Activated T-cell treated with anti-CD3 and anti-CD28 coated beads, Interleukin-2, amount 50 U/mL, for 4 hours (primary cell): ENCODE measurements around the gene U2AF2. TPM values are rescaled to one million over a fixed set of nuclear protein-coding genes. Genes with fewer than 3 reads are reported as not detected.
A peak's percentile ranks its signal among the peaks of the same experiment; 100 is the strongest.

Source experiments
- ATAC-seq, 2 donors: fragments of 200-7000 bp; cut with Tn5 transposase; one replicate each; pipeline ENCODE4 v1.10.0; 2021
- DNase-seq: peaks from one replicate; pipeline ENCODE4 v3.0.0-alpha.2; 2020
- H3K27me3 Mint-ChIP-seq: one replicate; pipeline ENCODE4 v1.8.0; 2021; ENCODE audit warnings: low read depth, mixed read lengths
- H3K36me3 Mint-ChIP-seq: one replicate; pipeline ENCODE4 v1.8.0; 2022; ENCODE audit warnings: mixed read lengths; ENCODE audit not compliant: insufficient read depth
- H3K4me1 Mint-ChIP-seq: one replicate; pipeline ENCODE4 v1.8.0; 2021; ENCODE audit warnings: low read depth, mixed read lengths
- H3K4me3 Mint-ChIP-seq: one replicate; pipeline ENCODE4 v1.8.0; 2021; ENCODE audit warnings: mild to moderate bottlenecking, moderate library complexity, mixed read lengths
- H3K9me3 Mint-ChIP-seq: one replicate; pipeline ENCODE4 v1.8.0; 2021; ENCODE audit warnings: mixed read lengths
- total RNA-seq, 3 donors: library from RNA; stranded (reverse); gene quantifications; one replicate each; pipeline ENCODE4 v1.2.1, GENCODE V29; 2021

Gene U2AF2
- total RNA-seq, 3 donors from 2014 or later = 467 to 532 (median 476) TPM

- H3K27me3 Mint-ChIP-seq = no peaks in the 10 kb centered on the region
- ATAC-seq (no peak), DNase-seq (no peak)
- peaks cover 12% of the 10 kb centered on the region for H3K36me3 Mint-ChIP-seq
- no peak overlapping the region for H3K4me3 Mint-ChIP-seq
- peaks cover 26% of the 10 kb centered on the region for H3K4me1 Mint-ChIP-seq
- H3K9me3 Mint-ChIP-seq = no peaks in the 10 kb centered on the region
Measured at GRCh38 chr19:55616395-55616875, 38.4 kb upstream of the U2AF2 start.

DNA sequence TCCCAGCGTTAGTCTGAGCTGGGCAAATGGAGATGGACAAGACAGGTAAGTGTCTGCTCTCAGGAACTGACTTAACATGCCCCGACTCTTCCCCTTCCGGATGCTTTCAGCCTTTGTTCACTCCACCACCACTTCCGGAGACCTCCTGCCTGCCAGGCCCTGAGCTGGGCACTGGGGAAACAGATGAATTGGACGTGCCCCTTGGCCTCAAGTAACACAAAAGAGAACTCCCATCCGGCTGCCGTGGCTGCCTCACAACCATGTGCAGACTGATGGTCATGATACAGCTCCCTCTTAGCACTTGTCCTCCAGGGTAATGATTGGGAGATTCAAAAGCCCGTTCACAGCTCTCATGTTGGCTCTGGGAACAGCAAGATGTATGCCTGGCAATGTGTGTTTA lies 37.4 kb upstream of the U2AF2 start:
- ATAC-seq = no peak
- H3K4me1 Mint-ChIP-seq = peaks cover 17% of the 10 kb centered on the region
- H3K4me3 Mint-ChIP-seq = no peak overlapping the region
- H3K27me3 Mint-ChIP-seq = no peaks in the 10 kb centered on the region
- no peaks in the 10 kb centered on the region for H3K9me3 Mint-ChIP-seq
- no peak for DNase-seq
- H3K36me3 Mint-ChIP-seq = peaks cover 12% of the 10 kb centered on the region

GRCh38 chr19:55618426-55618825 lies 36.4 kb upstream of the U2AF2 start:
- Mint-ChIP-seq H3K36me3 (peaks cover 12% of the 10 kb centered on the region), H3K27me3 (no peaks in the 10 kb centered on the region), H3K4me3 (no peak overlapping the region), H3K9me3 (no peaks in the 10 kb centered on the region), H3K4me1 (peaks cover 20% of the 10 kb centered on the region)
- DNase-seq = no peak
- ATAC-seq = no peak

- peaks cover 12% of the 10 kb centered on the region for H3K36me3 Mint-ChIP-seq
- no peaks in the 10 kb centered on the region for H3K9me3 Mint-ChIP-seq
- ATAC-seq = no peak
- no peak for DNase-seq
- no peak overlapping the region for H3K4me3 Mint-ChIP-seq
- H3K4me1 Mint-ChIP-seq = peaks cover 26% of the 10 kb centered on the region
- H3K27me3 Mint-ChIP-seq = no peaks in the 10 kb centered on the region
Measured at GRCh38 chr19:55619286-55619685, 35.5 kb upstream of the U2AF2 start.

DNA sequence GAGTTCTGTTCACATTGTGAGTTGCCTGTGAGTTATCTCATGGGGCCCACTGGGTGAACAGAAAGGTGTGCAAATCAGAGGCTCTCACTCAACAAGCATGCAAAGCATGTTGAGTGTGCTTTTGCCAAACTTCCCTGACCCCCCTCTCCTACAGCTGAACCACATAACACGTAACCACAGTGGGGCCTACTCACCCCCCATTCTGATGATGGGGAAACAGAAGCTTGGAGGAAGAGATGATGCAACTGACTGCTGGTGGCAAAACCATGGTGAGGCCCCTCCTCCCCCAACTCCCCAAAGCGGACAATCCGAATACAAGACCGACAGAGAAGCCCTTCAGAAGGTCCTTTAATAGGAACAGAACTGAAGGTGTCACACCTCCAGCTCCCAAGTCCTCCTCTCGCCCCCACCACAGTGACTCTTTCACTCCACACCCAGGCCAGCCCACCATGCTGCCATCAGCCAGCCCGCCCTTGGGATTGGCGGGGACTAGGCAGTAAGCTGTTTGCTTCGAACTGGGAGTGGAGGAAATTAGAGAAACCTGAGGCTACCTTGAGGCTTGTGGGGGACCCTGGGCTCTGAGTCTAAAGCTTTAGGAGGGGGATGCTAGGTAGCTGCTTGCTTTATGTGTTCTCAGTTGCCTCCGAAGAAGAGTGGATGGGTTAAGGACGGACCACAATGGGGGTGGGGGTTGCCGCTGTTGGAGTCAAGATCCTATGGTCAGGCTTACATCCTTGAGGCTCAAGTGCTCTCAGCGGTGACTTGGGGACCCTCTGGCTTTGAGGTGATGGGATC lies 34.2 kb upstream of the U2AF2 start:
- no peaks in the 10 kb centered on the region for H3K9me3 Mint-ChIP-seq
- no peaks in the 10 kb centered on the region for H3K27me3 Mint-ChIP-seq
- H3K4me1 Mint-ChIP-seq = peaks cover 35% of the 10 kb centered on the region
- no peak overlapping the region for H3K4me3 Mint-ChIP-seq
- ATAC-seq (peak in 1 of 2 donors; percentile 4), DNase-seq (peak; percentile 34)
- H3K36me3 Mint-ChIP-seq = peaks cover 12% of the 10 kb centered on the region

DNA sequence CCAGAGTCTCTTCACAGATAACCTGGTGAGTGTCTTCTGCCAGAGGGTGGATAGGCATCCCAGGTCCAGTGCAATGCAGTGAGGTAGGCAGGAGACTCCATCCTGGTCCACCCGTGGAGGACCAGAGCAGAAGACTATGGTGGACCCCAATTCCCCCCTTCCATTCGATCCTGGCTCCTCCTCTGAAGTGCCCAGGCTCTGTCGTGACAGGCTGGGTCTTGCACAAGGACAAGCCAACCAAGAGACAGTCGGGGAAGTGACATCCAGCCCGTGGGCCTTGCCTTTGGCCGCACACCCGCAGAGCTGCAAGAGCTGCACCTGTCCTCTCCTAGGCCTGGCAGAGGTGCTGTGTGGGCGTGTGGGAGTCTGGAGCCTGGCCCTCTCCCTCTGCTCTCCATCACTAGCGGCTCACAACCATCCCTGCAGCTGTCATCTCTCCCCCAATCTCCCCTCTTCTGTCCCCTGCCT lies 33.6 kb upstream of the U2AF2 start:
- DNase-seq (no peak), ATAC-seq (no peak)
- no peak overlapping the region for H3K4me3 Mint-ChIP-seq
- H3K4me1 Mint-ChIP-seq = peaks cover 39% of the 10 kb centered on the region
- no peaks in the 10 kb centered on the region for H3K9me3 Mint-ChIP-seq
- H3K36me3 Mint-ChIP-seq = peaks cover 12% of the 10 kb centered on the region
- no peaks in the 10 kb centered on the region for H3K27me3 Mint-ChIP-seq

DNA sequence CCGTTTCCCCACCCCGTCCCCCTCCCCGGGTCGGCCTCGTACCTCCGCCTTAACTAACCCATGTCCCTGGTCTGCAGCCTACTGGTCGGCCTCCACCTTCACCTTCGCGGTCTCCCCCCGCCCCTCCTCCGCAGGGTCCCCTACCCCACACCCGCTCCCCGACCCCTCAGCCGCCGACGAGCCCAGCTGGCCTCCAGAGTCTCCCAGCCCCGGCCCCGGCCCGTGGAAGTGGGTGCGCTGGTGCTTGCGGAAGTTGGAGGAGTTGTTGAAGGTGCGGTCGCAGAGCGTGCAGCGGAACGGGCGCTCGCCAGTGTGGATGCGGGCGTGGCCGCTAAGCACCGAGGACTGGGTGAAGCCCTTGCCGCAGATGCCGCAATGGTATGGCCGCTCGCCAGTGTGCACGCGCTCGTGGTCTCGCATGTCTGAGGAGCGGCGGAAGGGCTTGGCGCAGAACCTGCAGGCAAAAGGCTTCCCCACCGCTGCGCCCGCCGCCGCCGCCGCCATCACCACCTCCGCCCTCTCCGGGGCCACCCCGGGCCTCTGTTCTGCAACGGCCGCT lies 33.1 kb upstream of the U2AF2 start:
- no peak for DNase-seq
- peaks cover 44% of the 10 kb centered on the region for H3K4me1 Mint-ChIP-seq
- H3K9me3 Mint-ChIP-seq = no peaks in the 10 kb centered on the region

GRCh38 chr19:55622242-55622969 lies 32.4 kb upstream of the U2AF2 start:
- no peak overlapping the region for H3K4me3 Mint-ChIP-seq
- H3K36me3 Mint-ChIP-seq = peaks cover 7% of the 10 kb centered on the region
- ATAC-seq (no peak), DNase-seq (no peak)
- H3K4me1 Mint-ChIP-seq = peaks cover 50% of the 10 kb centered on the region
- no peaks in the 10 kb centered on the region for H3K9me3 Mint-ChIP-seq
- no peaks in the 10 kb centered on the region for H3K27me3 Mint-ChIP-seq

More for the DNA sequence above, 33.1 kb upstream of the U2AF2 start:
- H3K27me3 Mint-ChIP-seq = no peaks in the 10 kb centered on the region
- ATAC-seq = no peak
- H3K36me3 Mint-ChIP-seq = peaks cover 11% of the 10 kb centered on the region
- H3K4me3 Mint-ChIP-seq = no peak overlapping the region

- Mint-ChIP-seq H3K36me3 (peaks cover 4% of the 10 kb centered on the region), H3K9me3 (no peaks in the 10 kb centered on the region), H3K27me3 (no peaks in the 10 kb centered on the region), H3K4me1 (peaks cover 53% of the 10 kb centered on the region), H3K4me3 (peak overlapping the region; percentile 19)
- ATAC-seq (no peak), DNase-seq (no peak)
Measured at GRCh38 chr19:55623130-55623529, 31.7 kb upstream of the U2AF2 start.

GRCh38 chr19:55623561-55623960 lies 31.3 kb upstream of the U2AF2 start:
- Mint-ChIP-seq H3K4me1 (peaks cover 52% of the 10 kb centered on the region), H3K27me3 (no peaks in the 10 kb centered on the region), H3K36me3 (peaks cover 4% of the 10 kb centered on the region), H3K4me3 (peak overlapping the region; percentile 87), H3K9me3 (no peaks in the 10 kb centered on the region)
- no peak for DNase-seq
- ATAC-seq = no peak

- peak; percentile 80 to 81 for ATAC-seq
- Mint-ChIP-seq H3K4me1 (peaks cover 51% of the 10 kb centered on the region), H3K4me3 (peak within 1 kb of the TSS; percentile 87), H3K27me3 (no peaks in the 10 kb centered on the region), H3K36me3 (peaks cover 4% of the 10 kb centered on the region), H3K9me3 (no peaks in the 10 kb centered on the region)
- DNase-seq = peak; percentile 95
Measured at GRCh38 chr19:55624109-55625003, 30.5 kb upstream of the U2AF2 start, which contains the start of gene ZNF784. Gene ZNF784, minus strand, starts transcription at chr19:55624566. Its CDS starts 5 bp downstream, at chr19:55624561.

DNA sequence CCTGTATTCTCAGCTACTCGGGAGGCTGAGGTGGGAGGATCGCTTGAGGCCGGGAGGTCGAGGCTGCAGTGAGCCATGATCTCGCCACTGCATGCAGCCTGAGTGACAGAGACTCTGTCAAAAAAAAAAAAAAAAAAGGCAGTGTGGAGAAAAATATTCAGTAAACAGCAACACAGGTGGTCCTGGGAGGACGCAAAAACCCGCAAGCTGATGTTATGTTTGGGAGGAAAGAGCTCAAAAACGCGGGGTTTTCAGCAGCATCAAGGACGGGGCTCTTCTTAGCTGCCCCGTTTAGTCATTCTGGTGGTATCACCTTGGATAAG lies 29.9 kb upstream of the U2AF2 start:
- Mint-ChIP-seq H3K4me1 (peaks cover 49% of the 10 kb centered on the region), H3K4me3 (peak overlapping the region; percentile 87), H3K36me3 (peaks cover 4% of the 10 kb centered on the region), H3K27me3 (no peaks in the 10 kb centered on the region), H3K9me3 (no peaks in the 10 kb centered on the region)
- DNase-seq (no peak), ATAC-seq (no peak)

DNA sequence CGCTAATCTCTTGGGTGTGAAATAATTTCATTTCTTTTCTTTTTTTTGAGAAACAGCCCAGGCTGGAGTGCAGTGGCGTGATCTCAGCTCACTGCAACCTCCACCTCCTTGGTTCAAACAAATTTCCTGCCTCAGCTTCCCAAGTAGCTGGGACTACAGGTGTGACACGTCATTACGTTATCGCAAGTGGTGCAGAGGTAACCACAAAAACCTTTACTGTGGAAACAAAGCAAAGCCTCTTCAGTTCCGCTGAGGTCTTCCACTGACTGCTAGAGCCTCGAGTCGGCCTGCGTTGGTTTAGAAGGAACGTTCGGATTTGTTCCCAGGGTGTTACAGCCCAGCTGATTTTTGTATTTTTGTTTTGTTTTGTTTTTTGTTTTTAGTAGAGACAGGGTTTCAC lies 28.5 kb upstream of the U2AF2 start:
- Mint-ChIP-seq H3K27me3 (no peaks in the 10 kb centered on the region), H3K4me3 (peak overlapping the region; percentile 68), H3K4me1 (peaks cover 36% of the 10 kb centered on the region), H3K9me3 (no peaks in the 10 kb centered on the region), H3K36me3 (no peaks in the 10 kb centered on the region)
- DNase-seq (peak; percentile 38), ATAC-seq (peak; percentile 61 to 66)

DNA sequence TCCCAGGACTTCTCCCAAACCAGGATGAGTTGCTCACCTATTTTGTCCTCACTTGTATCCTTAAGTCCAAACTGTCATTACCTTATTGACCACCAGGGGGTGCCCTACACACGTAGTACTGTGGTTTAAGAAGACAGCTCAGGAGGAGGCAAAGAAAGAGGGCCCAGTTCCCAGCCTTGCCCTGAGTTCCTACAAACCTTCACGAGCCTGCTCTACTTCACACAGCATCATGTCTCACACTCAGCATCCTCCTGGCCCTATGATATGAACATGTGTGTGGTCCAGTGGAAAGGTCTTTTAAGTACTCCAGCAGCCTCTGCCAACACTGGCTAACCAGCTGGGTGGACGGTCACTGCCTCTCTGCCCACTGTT lies 22.4 kb upstream of the U2AF2 start:
- Mint-ChIP-seq H3K27me3 (no peaks in the 10 kb centered on the region), H3K4me1 (peaks cover 40% of the 10 kb centered on the region), H3K4me3 (no peak overlapping the region), H3K9me3 (no peaks in the 10 kb centered on the region), H3K36me3 (peaks cover 6% of the 10 kb centered on the region)
- ATAC-seq (peak; percentile 36 to 56), DNase-seq (peak; percentile 88)
